Measurements from ENCODE around the gene SEMA6D.

- TF ChIP-seq EP300 (IDR thresholded peaks at IDR 0.05) (no peak), POLR2AphosphoS5 (IDR thresholded peaks at IDR 0.05) (no peak)
Measured at GRCh38 chr15:47817969-47818548, 100.8 kb downstream of the SEMA6D start.

Measured in gastroesophageal sphincter (tissue), 2 donors.